K562 (cell line): ENCODE data around the gene ARSA. TPM values are rescaled to one million over a fixed set of nuclear protein-coding genes. Genes with fewer than 3 reads are reported as not detected.

Source experiments
- ATAC-seq: fragments of 200-7000 bp; cut with Tn5 transposase; 3 replicates; pipeline ENCODE4 v1.9.1; 2020; ENCODE audit warnings: moderate library complexity
- BruUV-seq: library from RNA; stranded (reverse); fragments of 400-500 nt; replicated peaks from 2 replicates; lab custom pipeline; 2021; lab: Mats Ljungman, UMichigan
- CTCF ChIA-PET: fragments of 300-600 bp; formaldehyde crosslinking; extraction: SDS; loops from one replicate; lab custom pipeline; 2021; ENCODE audit warnings: low intra/inter-chr PET ratio; lab: Yijun Ruan, JAX
- POLR2A ChIA-PET: fragments of 300-600, 350-650 bp; sonication (Branson Sonifier 250); formaldehyde crosslinking; extraction: SDS; loops from one replicate; lab custom pipeline; 2021; ENCODE audit warnings: antibody characterized with exemption, inconsistent platforms; lab: Yijun Ruan, JAX
- DNase-seq, 4 experiments: peaks; one replicate each; pipeline versions ENCODE4 v3.0.0 to v3.0.0-alpha.2; 2011 to 2018; ENCODE audit warnings: low spot score in 3 of 4, mixed read lengths in 3 of 4; ENCODE audit errors: extremely low read depth in 1 of 4
- FAIRE-seq: peaks from 2 replicates; lab custom pipeline; 2011; peaks lifted over from hg19 to GRCh38; lab: Jason Lieb, UNC
- H2AFZ ChIP-seq: 2 replicates; pipeline ENCODE4 v1.6.0; 2011; ENCODE audit warnings: low read depth, low read length, control low read depth, inconsistent platforms
- H3K27ac ChIP-seq: fragments of 200-600 bp; 3 replicates; pipeline ENCODE4 v1.8.0; 2011; ENCODE audit warnings: low read depth, mild to moderate bottlenecking, control low read depth, inconsistent platforms, low read length, moderate library complexity, mixed read lengths; ENCODE audit errors: extremely low read depth
- H3K27me3 ChIP-seq, 2 experiments: fragments of 300-600 bp in 1 of 2; 2 replicates in 1 of 2; 3 replicates in 1 of 2; pipeline versions ENCODE4 v1.6.0 to v1.8.0; 2011; ENCODE audit warnings: inconsistent platforms in 2 of 2, low read length in 2 of 2, mild to moderate bottlenecking in 1 of 2, mixed read lengths in 1 of 2, moderate library complexity in 1 of 2; ENCODE audit not compliant: control insufficient read depth in 2 of 2, insufficient read depth in 2 of 2
- H3K36me3 ChIP-seq: fragments of 300-600 bp; 3 replicates; pipeline ENCODE4 v1.8.0; 2011; ENCODE audit warnings: mild to moderate bottlenecking, low read length, inconsistent platforms; ENCODE audit not compliant: control insufficient read depth, insufficient read depth
- H3K4me1 ChIP-seq, 2 experiments: fragments of 200-600 bp in 1 of 2; replicated peaks in 1 of 2; 2 replicates in 1 of 2; 3 replicates in 1 of 2; pipeline versions ENCODE4 v1.5.1 to v1.8.0; 2011; ENCODE audit warnings: inconsistent platforms in 2 of 2, low read length in 2 of 2, mild to moderate bottlenecking in 1 of 2, mixed read lengths in 1 of 2, moderate library complexity in 1 of 2; ENCODE audit not compliant: control insufficient read depth in 2 of 2, insufficient read depth in 2 of 2
- H3K4me2 ChIP-seq: 2 replicates; pipeline ENCODE4 v1.6.1; 2011; ENCODE audit warnings: low read length, control low read depth, inconsistent platforms, mixed read lengths; ENCODE audit not compliant: insufficient read depth
- H3K4me3 ChIP-seq: fragments of 200-600 bp; sonication (generic), shearing (Covaris generic); 2 replicates; pipeline ENCODE4 v1.5.1; 2016; ENCODE audit warnings: control low read depth, inconsistent platforms
- H3K79me2 ChIP-seq: fragments of 200-600 bp; 3 replicates; pipeline ENCODE4 v1.8.0; 2011; ENCODE audit warnings: low read length, inconsistent platforms; ENCODE audit not compliant: control insufficient read depth, insufficient read depth
- H3K9ac ChIP-seq, 2 experiments: 2 replicates each; pipeline versions ENCODE4 v1.6.0 to v1.6.1; 2011; ENCODE audit warnings: low read depth in 2 of 2, low read length in 2 of 2, control low read depth in 1 of 2, inconsistent platforms in 1 of 2, mild to moderate bottlenecking in 1 of 2, mixed read lengths in 1 of 2; ENCODE audit not compliant: insufficient read depth in 1 of 2
- H3K9me1 ChIP-seq: one replicate; pipeline ENCODE4 v1.6.0; 2011; ENCODE audit warnings: inconsistent platforms, mild to moderate bottlenecking, low read length, moderate library complexity; ENCODE audit not compliant: control insufficient read depth, insufficient read depth
- H3K9me3 ChIP-seq: replicated peaks from 2 replicates; pipeline ENCODE4 v1.5.1; 2011; ENCODE audit warnings: low read depth, low read length, inconsistent platforms; ENCODE audit not compliant: control insufficient read depth, insufficient read depth
- H4K20me1 ChIP-seq: replicated peaks from 2 replicates; pipeline ENCODE4 v1.6.1; 2011; ENCODE audit warnings: low read length, inconsistent platforms, mixed read lengths; ENCODE audit not compliant: control insufficient read depth, insufficient read depth
- CHCHD3 ChIP-seq: fragments of 250-450 bp; sonication (Bioruptor Pico); IDR thresholded peaks from 2 replicates; pipeline ENCODE4 v2.1.2; 2022; ENCODE audit warnings: mild to moderate bottlenecking
- CHD2 ChIP-seq: IDR thresholded peaks from 2 replicates; pipeline ENCODE4 v1.6.1; 2011; ENCODE audit warnings: low read depth, low read length
- CXXC5 ChIP-seq: fragments of 250-450 bp; sonication (Bioruptor Pico); IDR thresholded peaks from 2 replicates; pipeline ENCODE4 v1.8.0; 2022; ENCODE audit warnings: inconsistent platforms, mild to moderate bottlenecking, moderate library complexity
- ESRRB ChIP-seq: fragments of 250-450 bp; sonication (Bioruptor Pico); IDR thresholded peaks from 2 replicates; pipeline ENCODE4 v1.5.0; 2020; ENCODE audit warnings: mild to moderate bottlenecking, moderate library complexity, borderline replicate concordance
- EZH2 ChIP-seq: IDR thresholded peaks from 2 replicates; pipeline ENCODE4 v1.6.1; 2012; ENCODE audit warnings: low read depth, mild to moderate bottlenecking, inconsistent platforms, low read length, borderline replicate concordance
- HOMEZ ChIP-seq: fragments of 250-450 bp; sonication (Bioruptor Pico); IDR thresholded peaks from 2 replicates; pipeline ENCODE4 v1.4.0; 2020; ENCODE audit warnings: mild to moderate bottlenecking, moderate library complexity
- NR0B1 ChIP-seq: fragments of 450-650 bp; IDR thresholded peaks from one replicate; pipeline ENCODE4 v1.6.1; 2018; ENCODE audit warnings: mild to moderate bottlenecking, moderate library complexity; ENCODE audit not compliant: partially characterized antibody
- PATZ1 ChIP-seq: fragments of 250-450 bp; sonication (Bioruptor Pico); IDR thresholded peaks from 2 replicates; pipeline ENCODE4 v1.5.0; 2020; ENCODE audit warnings: mild to moderate bottlenecking, borderline replicate concordance
- SRF ChIP-seq, 2 experiments: fragments of 250-450, 450-650 bp in 1 of 2; sonication (Bioruptor Pico) in 1 of 2; sonication (generic) in 1 of 2; formaldehyde crosslinking; IDR thresholded peaks; 2 replicates each; pipeline versions ENCODE4 v1.5.0 to v1.5.1; 2020 to 2022; ENCODE audit warnings: mild to moderate bottlenecking in 1 of 2, missing genetic modification reagents in 1 of 2
- TEAD4 ChIP-seq, 2 experiments: sonication (generic) in 1 of 2; formaldehyde crosslinking in 1 of 2; IDR thresholded peaks; 2 replicates each; pipeline versions ENCODE4 v1.6.1 to v1.8.0; 2012 to 2022; ENCODE audit warnings: borderline replicate concordance in 1 of 2, inconsistent platforms in 1 of 2, low read length in 1 of 2, mild to moderate bottlenecking in 1 of 2, missing genetic modification reagents in 1 of 2
- TSC22D4 ChIP-seq: fragments of 450-650 bp; IDR thresholded peaks from 2 replicates; pipeline ENCODE4 v1.6.1; 2016; ENCODE audit warnings: missing genetic modification characterization, missing biosample characterization, control low read depth
- ZNF253 ChIP-seq: fragments of 250-450 bp; sonication (Bioruptor Pico); conservative IDR thresholded peaks from 2 replicates; pipeline ENCODE4 v1.6.1; 2021; ENCODE audit warnings: mild to moderate bottlenecking
- ZNF586 ChIP-seq: fragments of 450-650 bp; formaldehyde crosslinking; conservative IDR thresholded peaks from 2 replicates; pipeline ENCODE4 v1.4.0; 2020; ENCODE audit warnings: mild to moderate bottlenecking, moderate library complexity
- WGBS: fragments of 100-300 bp; shearing (Covaris generic); methylation state at CpG from one replicate; pipeline ENCODE4 v1.1.6; 2016; ENCODE audit warnings: low coverage, mixed read lengths; ENCODE audit not compliant: insufficient coverage; ENCODE audit errors: missing lambda C conversion rate; 5-methylcytosine and 5-hydroxymethylcytosine counted together
- in situ Hi-C: fragments of 300-500 bp; cut with MboI; formaldehyde crosslinking; loops from 4 replicates; pipeline ENCODE4 v1.15.0; 2018; ENCODE audit warnings: inconsistent platforms, mixed read lengths
- intact Hi-C: fragments of 100-400 bp; cut with micrococcal nuclease; formaldehyde crosslinking; loops from 2 replicates; pipeline ENCODE4 v1.14.2; 2022
- polyA plus RNA-seq, 8 experiments: library from polyadenylated mRNA; depleted of rRNA in 4 of 8; stranded (reverse) in 5 of 8; unstranded in 3 of 8; fragments of >200 nt; fragmentation: Nextera tagmentation in 2 of 8; fragmentation: Illumina TruSeq in 1 of 8; extraction: Ambion mirVana in 2 of 8; extraction: Trizol in 1 of 8; gene quantifications; 2 replicates each; pipeline versions ENCODE4 v1.2.1 to v1.2.3, GENCODE V29; 2011 to 2014; ENCODE audit warnings: inconsistent platforms in 1 of 8, missing spikeins in 1 of 8
- total RNA-seq, 7 experiments: library from RNA; depleted of rRNA in 6 of 7; stranded (reverse); fragments of >200 nt in 6 of 7; fragmentation: Illumina TruSeq in 2 of 7; extraction: Trizol in 2 of 7; gene quantifications; 2 replicates each; pipeline versions ENCODE4 v1.2.1 to v1.2.3, GENCODE V29; 2011 to 2021; ENCODE audit warnings: low replicate concordance in 1 of 7

The ARSA gene
- total and polyA plus RNA-seq, 9 of the 15 experiments (the other 6 are each of a cell fraction or from before 2014, with no cell fraction given), result 0.32 to 10.9 (median 1.8) TPM; not detected in 1

- TF ChIP-seq TEAD4 (IDR thresholded peaks at IDR 0.05; ENCODE audit: low read length) (no peak), TEAD4 (CRISPR knock-in tag; IDR thresholded peaks at IDR 0.05; ENCODE audit: borderline replicate concordance) (peak; percentile 94), SRF (CRISPR knock-in tag; IDR thresholded peaks at IDR 0.05) (peak in 1 of 2 experiments; percentile 90; a peak in 2 of 4 replicates), NR0B1 (no peak), ZNF253 (CRISPR knock-in tag) (no peak), HOMEZ (no peak)
Observed at GRCh38 chr22:50599816-50600455, 28.0 kb downstream of the ARSA start (continued).

GRCh38 chr22:50597097-50597496 is 30.9 kb downstream of the ARSA start:
- BruUV-seq, result no TSS peak
- no peak for FAIRE-seq
- no peak for ATAC-seq
- Histone ChIP-seq H3K9ac (no peak overlapping the region), H3K9me3 (no peaks in the 10 kb centered on the region), H4K20me1 (peaks cover 3% of the 10 kb centered on the region; the same call in 1 of the 2 replicates), H3K36me3 (no peaks in the 10 kb centered on the region), H3K9me1 (no peaks in the 10 kb centered on the region), H2AFZ (no peak overlapping the region), H3K4me2 (no peak overlapping the region), H3K4me1 (peaks cover 0 to 13% of the 10 kb centered on the region in 2 experiments; a peak in 2 of 5 replicates), H3K79me2 (no peaks in the 10 kb centered on the region), H3K4me3 (no peak overlapping the region), H3K27me3 (peaks cover 7 to 26% of the 10 kb centered on the region in 2 experiments; a peak in 3 of 5 replicates), H3K27ac (no peak overlapping the region)
- CTCF ChIA-PET, result no interaction called here
- intact Hi-C loops (no loop called here), in situ Hi-C loops (no loop called here)
- POLR2A ChIA-PET, result interaction anchor here (0.7 kb wide), 1 partner anchor 12 kb away, joined by 4 read pairs; no protein-coding TSS in a partner anchor
- WGBS, result 0% methylated on average over 4 of the region's 5 CpGs
- DNase-seq, result no peak
- no peak for TF ChIP-seq PATZ1
- no peak for TF ChIP-seq CHCHD3 (CRISPR knock-in tag)
- TF ChIP-seq CHD2, result no peak
- TF ChIP-seq ZNF586, result no peak
- TF ChIP-seq EZH2, result no peak
- TF ChIP-seq TSC22D4, result no peak
- TF ChIP-seq ESRRB (CRISPR knock-in tag), result no peak
- TF ChIP-seq CXXC5 (CRISPR knock-in tag), result no peak
